K562 (cell line): ENCODE data around the gene APBB2. TPM values are rescaled to one million over a fixed set of nuclear protein-coding genes. Genes with fewer than 3 reads are reported as not detected.

Experiments
- ATAC-seq: fragments of 200-7000 bp; cut with Tn5 transposase; 3 replicates; pipeline ENCODE4 v1.9.1; 2020; ENCODE audit warnings: moderate library complexity
- BruUV-seq: library from RNA; stranded (reverse); fragments of 400-500 nt; replicated peaks from 2 replicates; lab custom pipeline; 2021; lab: Mats Ljungman, UMichigan
- CTCF ChIA-PET: fragments of 300-600 bp; formaldehyde crosslinking; extraction: SDS; loops from one replicate; lab custom pipeline; 2021; ENCODE audit warnings: low intra/inter-chr PET ratio; lab: Yijun Ruan, JAX
- POLR2A ChIA-PET: fragments of 300-600, 350-650 bp; sonication (Branson Sonifier 250); formaldehyde crosslinking; extraction: SDS; loops from one replicate; lab custom pipeline; 2021; ENCODE audit warnings: antibody characterized with exemption, inconsistent platforms; lab: Yijun Ruan, JAX
- DNase-seq, 4 experiments: peaks; one replicate each; pipeline versions ENCODE4 v3.0.0 to v3.0.0-alpha.2; 2011 to 2018; ENCODE audit warnings: low spot score in 3 of 4, mixed read lengths in 3 of 4; ENCODE audit errors: extremely low read depth in 1 of 4
- FAIRE-seq: peaks from 2 replicates; lab custom pipeline; 2011; peaks lifted over from hg19 to GRCh38; lab: Jason Lieb, UNC
- H2AFZ ChIP-seq: 2 replicates; pipeline ENCODE4 v1.6.0; 2011; ENCODE audit warnings: low read depth, low read length, control low read depth, inconsistent platforms
- H3K27ac ChIP-seq: fragments of 200-600 bp; 3 replicates; pipeline ENCODE4 v1.8.0; 2011; ENCODE audit warnings: low read depth, mild to moderate bottlenecking, control low read depth, inconsistent platforms, low read length, moderate library complexity, mixed read lengths; ENCODE audit errors: extremely low read depth
- H3K27me3 ChIP-seq, 2 experiments: fragments of 300-600 bp in 1 of 2; 2 replicates in 1 of 2; 3 replicates in 1 of 2; pipeline versions ENCODE4 v1.6.0 to v1.8.0; 2011; ENCODE audit warnings: inconsistent platforms in 2 of 2, low read length in 2 of 2, mild to moderate bottlenecking in 1 of 2, mixed read lengths in 1 of 2, moderate library complexity in 1 of 2; ENCODE audit not compliant: control insufficient read depth in 2 of 2, insufficient read depth in 2 of 2
- H3K36me3 ChIP-seq: fragments of 300-600 bp; 3 replicates; pipeline ENCODE4 v1.8.0; 2011; ENCODE audit warnings: mild to moderate bottlenecking, low read length, inconsistent platforms; ENCODE audit not compliant: control insufficient read depth, insufficient read depth
- H3K4me1 ChIP-seq, 2 experiments: fragments of 200-600 bp in 1 of 2; replicated peaks in 1 of 2; 2 replicates in 1 of 2; 3 replicates in 1 of 2; pipeline versions ENCODE4 v1.5.1 to v1.8.0; 2011; ENCODE audit warnings: inconsistent platforms in 2 of 2, low read length in 2 of 2, mild to moderate bottlenecking in 1 of 2, mixed read lengths in 1 of 2, moderate library complexity in 1 of 2; ENCODE audit not compliant: control insufficient read depth in 2 of 2, insufficient read depth in 2 of 2
- H3K4me2 ChIP-seq: 2 replicates; pipeline ENCODE4 v1.6.1; 2011; ENCODE audit warnings: low read length, control low read depth, inconsistent platforms, mixed read lengths; ENCODE audit not compliant: insufficient read depth
- H3K4me3 ChIP-seq: fragments of 200-600 bp; sonication (generic), shearing (Covaris generic); 2 replicates; pipeline ENCODE4 v1.5.1; 2016; ENCODE audit warnings: control low read depth, inconsistent platforms
- H3K79me2 ChIP-seq: fragments of 200-600 bp; 3 replicates; pipeline ENCODE4 v1.8.0; 2011; ENCODE audit warnings: low read length, inconsistent platforms; ENCODE audit not compliant: control insufficient read depth, insufficient read depth
- H3K9ac ChIP-seq, 2 experiments: 2 replicates each; pipeline versions ENCODE4 v1.6.0 to v1.6.1; 2011; ENCODE audit warnings: low read depth in 2 of 2, low read length in 2 of 2, control low read depth in 1 of 2, inconsistent platforms in 1 of 2, mild to moderate bottlenecking in 1 of 2, mixed read lengths in 1 of 2; ENCODE audit not compliant: insufficient read depth in 1 of 2
- H3K9me1 ChIP-seq: one replicate; pipeline ENCODE4 v1.6.0; 2011; ENCODE audit warnings: inconsistent platforms, mild to moderate bottlenecking, low read length, moderate library complexity; ENCODE audit not compliant: control insufficient read depth, insufficient read depth
- H3K9me3 ChIP-seq: replicated peaks from 2 replicates; pipeline ENCODE4 v1.5.1; 2011; ENCODE audit warnings: low read depth, low read length, inconsistent platforms; ENCODE audit not compliant: control insufficient read depth, insufficient read depth
- H4K20me1 ChIP-seq: replicated peaks from 2 replicates; pipeline ENCODE4 v1.6.1; 2011; ENCODE audit warnings: low read length, inconsistent platforms, mixed read lengths; ENCODE audit not compliant: control insufficient read depth, insufficient read depth
- BHLHE40 ChIP-seq: IDR thresholded peaks from 2 replicates; pipeline ENCODE4 v1.6.1; 2011; ENCODE audit warnings: low read length, improper control_type of control experiment
- ESRRA ChIP-seq: fragments of 450-650 bp; IDR thresholded peaks from 2 replicates; pipeline ENCODE4 v1.6.1; 2014; ENCODE audit warnings: low read depth, mild to moderate bottlenecking, moderate library complexity, borderline replicate concordance
- HDGF ChIP-seq: fragments of 450-650 bp; IDR thresholded peaks from 2 replicates; pipeline ENCODE4 v1.6.1; 2016
- ILF3 ChIP-seq: fragments of 450-650 bp; IDR thresholded peaks from 2 replicates; pipeline ENCODE4 v1.6.1; 2018; ENCODE audit warnings: antibody characterized with exemption, mild to moderate bottlenecking, moderate library complexity, borderline replicate concordance
- JUN ChIP-seq, 2 experiments: sonication (generic) in 1 of 2; formaldehyde crosslinking in 1 of 2; IDR thresholded peaks; 2 replicates each; pipeline versions ENCODE4 v1.6.1 to v1.8.0; 2012 to 2022; ENCODE audit warnings: borderline replicate concordance in 2 of 2, mild to moderate bottlenecking in 2 of 2, improper control_type of control experiment in 1 of 2, low read depth in 1 of 2, low read length in 1 of 2, missing genetic modification reagents in 1 of 2
- KAT8 ChIP-seq: fragments of 450-650 bp; IDR thresholded peaks from 2 replicates; pipeline ENCODE4 v1.6.1; 2016; ENCODE audit warnings: low read depth, mild to moderate bottlenecking
- TAF7 ChIP-seq: fragments of 450-650 bp; IDR thresholded peaks from 2 replicates; pipeline ENCODE4 v1.6.1; 2016; ENCODE audit warnings: missing genetic modification characterization, missing compliant biosample characterization
- ZNF586 ChIP-seq: fragments of 450-650 bp; formaldehyde crosslinking; conservative IDR thresholded peaks from 2 replicates; pipeline ENCODE4 v1.4.0; 2020; ENCODE audit warnings: mild to moderate bottlenecking, moderate library complexity
- ZSCAN32 ChIP-seq: fragments of 450-650 bp; formaldehyde crosslinking; IDR thresholded peaks from 2 replicates; pipeline ENCODE4 v1.4.0; 2020; ENCODE audit warnings: mild to moderate bottlenecking, moderate library complexity
- WGBS: fragments of 100-300 bp; shearing (Covaris generic); methylation state at CpG from one replicate; pipeline ENCODE4 v1.1.6; 2016; ENCODE audit warnings: low coverage, mixed read lengths; ENCODE audit not compliant: insufficient coverage; ENCODE audit errors: missing lambda C conversion rate; 5-methylcytosine and 5-hydroxymethylcytosine counted together
- in situ Hi-C: fragments of 300-500 bp; cut with MboI; formaldehyde crosslinking; loops from 4 replicates; pipeline ENCODE4 v1.15.0; 2018; ENCODE audit warnings: inconsistent platforms, mixed read lengths
- intact Hi-C: fragments of 100-400 bp; cut with micrococcal nuclease; formaldehyde crosslinking; loops from 2 replicates; pipeline ENCODE4 v1.14.2; 2022
- polyA plus RNA-seq, 8 experiments: library from polyadenylated mRNA; depleted of rRNA in 4 of 8; stranded (reverse) in 5 of 8; unstranded in 3 of 8; fragments of >200 nt; fragmentation: Nextera tagmentation in 2 of 8; fragmentation: Illumina TruSeq in 1 of 8; extraction: Ambion mirVana in 2 of 8; extraction: Trizol in 1 of 8; gene quantifications; 2 replicates each; pipeline versions ENCODE4 v1.2.1 to v1.2.3, GENCODE V29; 2011 to 2014; ENCODE audit warnings: inconsistent platforms in 1 of 8, missing spikeins in 1 of 8
- total RNA-seq, 7 experiments: library from RNA; depleted of rRNA in 6 of 7; stranded (reverse); fragments of >200 nt in 6 of 7; fragmentation: Illumina TruSeq in 2 of 7; extraction: Trizol in 2 of 7; gene quantifications; 2 replicates each; pipeline versions ENCODE4 v1.2.1 to v1.2.3, GENCODE V29; 2011 to 2021; ENCODE audit warnings: low replicate concordance in 1 of 7
- TF ChIP-seq, protein P1 (sequence below): sonication (generic); formaldehyde crosslinking; IDR thresholded peaks from 2 replicates; pipeline ENCODE4 v1.5.0; 2020; ENCODE audit warnings: missing genetic modification reagents
- TF ChIP-seq, protein P2 (sequence below): fragments of 250-450 bp; sonication (Bioruptor Pico); IDR thresholded peaks from 2 replicates; pipeline ENCODE4 v1.8.0; 2021; ENCODE audit warnings: borderline replicate concordance, mild to moderate bottlenecking, moderate library complexity; ENCODE audit not compliant: poor library complexity, severe bottlenecking
- TF ChIP-seq, protein P3 (sequence below): fragments of 250-450 bp; sonication (Bioruptor Pico); IDR thresholded peaks from 2 replicates; pipeline ENCODE4 v1.8.0; 2022; ENCODE audit warnings: inconsistent platforms

APBB2 gene
- total and polyA plus RNA-seq, 9 of the 15 experiments (the other 6 are each of a cell fraction or from before 2014, with no cell fraction given), result 0.08 to 2.1 (median 1.4) TPM

DNA sequence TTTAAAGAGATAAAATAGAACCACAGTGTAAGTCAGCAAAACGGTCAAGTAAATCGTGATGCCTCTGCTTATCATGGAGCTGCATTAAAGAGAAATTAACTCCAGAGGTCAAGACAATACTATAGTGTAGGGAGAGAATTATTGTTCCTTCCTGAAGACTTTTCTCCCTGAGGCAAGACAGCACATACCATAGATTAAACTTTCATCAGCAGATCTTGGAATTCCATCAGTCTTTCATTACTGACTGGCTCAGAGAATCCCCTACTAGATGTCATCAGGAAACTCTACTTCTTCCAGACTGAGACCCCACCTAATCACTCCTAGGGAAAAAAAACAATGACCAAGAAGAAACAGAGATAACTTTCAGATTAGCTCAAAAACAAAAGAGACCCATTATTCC, 333.2 kb downstream of the APBB2 start:
- no peaks in the 10 kb centered on the region for H3K4me1 ChIP-seq
- H3K9me1 ChIP-seq, result no peaks in the 10 kb centered on the region
- CTCF ChIA-PET, result interaction anchor here (0.5 kb wide), 1 partner anchor 696 kb away, joined by 4 read pairs; no protein-coding TSS in a partner anchor
- H3K36me3 ChIP-seq, result no peaks in the 10 kb centered on the region
- in situ Hi-C loops, result no loop called here
- no peak for FAIRE-seq
- no peak overlapping the region for H2AFZ ChIP-seq
- no peak overlapping the region for H3K4me2 ChIP-seq
- H3K79me2 ChIP-seq, result no peaks in the 10 kb centered on the region
- no peak overlapping the region for H3K27ac ChIP-seq
- H3K4me3 ChIP-seq, result no peak overlapping the region
- H4K20me1 ChIP-seq, result no peaks in the 10 kb centered on the region
- no peaks in the 10 kb centered on the region for H3K9me3 ChIP-seq
- H3K27me3 ChIP-seq, result peaks cover 11 to 15% of the 10 kb centered on the region in 2 experiments
- POLR2A ChIA-PET, result no interaction called here
- no peak for TF ChIP-seq ESRRA
- TF ChIP-seq JUN (IDR thresholded peaks at IDR 0.05; ENCODE audit: borderline replicate concordance, low read depth, low read length), result no peak
- no peak for TF ChIP-seq JUN (CRISPR knock-in tag; IDR thresholded peaks at IDR 0.05; ENCODE audit: borderline replicate concordance)
- TF ChIP-seq ZSCAN32 (CRISPR knock-in tag), result no peak
- TF ChIP-seq, protein P1, sequence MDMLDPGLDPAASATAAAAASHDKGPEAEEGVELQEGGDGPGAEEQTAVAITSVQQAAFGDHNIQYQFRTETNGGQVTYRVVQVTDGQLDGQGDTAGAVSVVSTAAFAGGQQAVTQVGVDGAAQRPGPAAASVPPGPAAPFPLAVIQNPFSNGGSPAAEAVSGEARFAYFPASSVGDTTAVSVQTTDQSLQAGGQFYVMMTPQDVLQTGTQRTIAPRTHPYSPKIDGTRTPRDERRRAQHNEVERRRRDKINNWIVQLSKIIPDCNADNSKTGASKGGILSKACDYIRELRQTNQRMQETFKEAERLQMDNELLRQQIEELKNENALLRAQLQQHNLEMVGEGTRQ, result no peak
- TF ChIP-seq, protein P2, sequence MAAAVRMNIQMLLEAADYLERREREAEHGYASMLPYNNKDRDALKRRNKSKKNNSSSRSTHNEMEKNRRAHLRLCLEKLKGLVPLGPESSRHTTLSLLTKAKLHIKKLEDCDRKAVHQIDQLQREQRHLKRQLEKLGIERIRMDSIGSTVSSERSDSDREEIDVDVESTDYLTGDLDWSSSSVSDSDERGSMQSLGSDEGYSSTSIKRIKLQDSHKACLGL (CRISPR knock-in tag), result no peak
- no peak for TF ChIP-seq ILF3
- no peak for TF ChIP-seq BHLHE40
- no peak for TF ChIP-seq HDGF
- TF ChIP-seq ZNF586 (CRISPR knock-in tag), result no peak
- TF ChIP-seq, protein P3, sequence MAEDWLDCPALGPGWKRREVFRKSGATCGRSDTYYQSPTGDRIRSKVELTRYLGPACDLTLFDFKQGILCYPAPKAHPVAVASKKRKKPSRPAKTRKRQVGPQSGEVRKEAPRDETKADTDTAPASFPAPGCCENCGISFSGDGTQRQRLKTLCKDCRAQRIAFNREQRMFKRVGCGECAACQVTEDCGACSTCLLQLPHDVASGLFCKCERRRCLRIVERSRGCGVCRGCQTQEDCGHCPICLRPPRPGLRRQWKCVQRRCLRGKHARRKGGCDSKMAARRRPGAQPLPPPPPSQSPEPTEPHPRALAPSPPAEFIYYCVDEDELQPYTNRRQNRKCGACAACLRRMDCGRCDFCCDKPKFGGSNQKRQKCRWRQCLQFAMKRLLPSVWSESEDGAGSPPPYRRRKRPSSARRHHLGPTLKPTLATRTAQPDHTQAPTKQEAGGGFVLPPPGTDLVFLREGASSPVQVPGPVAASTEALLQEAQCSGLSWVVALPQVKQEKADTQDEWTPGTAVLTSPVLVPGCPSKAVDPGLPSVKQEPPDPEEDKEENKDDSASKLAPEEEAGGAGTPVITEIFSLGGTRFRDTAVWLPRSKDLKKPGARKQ, result no peak
- TF ChIP-seq KAT8, result no peak
- TF ChIP-seq TAF7 (tag), result no peak
- no TSS peak for BruUV-seq
- ATAC-seq, result no peak
- intact Hi-C loops, result no loop called here
- WGBS, result 5% methylated on average over 2 of the region's 2 CpGs
- no peak overlapping the region for H3K9ac ChIP-seq
- DNase-seq, result no peak
